Keratinocyte (primary cell): ENCODE measurements around the gene SPRR3. TPM values are rescaled to one million over a fixed set of nuclear protein-coding genes. Genes with fewer than 3 reads are reported as not detected.

Source experiments
- DNase-seq: peaks from one replicate; pipeline ENCODE4 v3.0.0-alpha.2; 2011; ENCODE audit warnings: low read depth, missing footprints, low spot score
- FAIRE-seq: peaks from 2 replicates; lab custom pipeline; 2011; peaks lifted over from hg19 to GRCh38; lab: Jason Lieb, UNC
- H2AFZ ChIP-seq: 2 replicates; pipeline ENCODE4 v1.6.0; 2012; ENCODE audit warnings: low read length, control low read depth, inconsistent platforms; ENCODE audit not compliant: control insufficient read depth
- H3K27ac ChIP-seq: 2 replicates; pipeline ENCODE4 v1.5.1; 2011; ENCODE audit warnings: low read length; ENCODE audit not compliant: control insufficient read depth, insufficient read depth
- H3K27me3 ChIP-seq: 3 replicates; pipeline ENCODE4 v1.6.0; 2011; ENCODE audit warnings: low read length; ENCODE audit not compliant: control insufficient read depth, insufficient read depth; ENCODE audit errors: extremely low read depth
- H3K36me3 ChIP-seq, 2 experiments: 2 replicates in 1 of 2; 3 replicates in 1 of 2; pipeline ENCODE4 v1.5.1; 2011; ENCODE audit warnings: low read length in 2 of 2, mild to moderate bottlenecking in 1 of 2; ENCODE audit not compliant: control insufficient read depth in 2 of 2, insufficient read depth in 2 of 2; ENCODE audit errors: extremely low read depth in 1 of 2
- H3K4me1 ChIP-seq: 3 replicates; pipeline ENCODE4 v1.5.1; 2011; ENCODE audit warnings: low read length; ENCODE audit not compliant: control insufficient read depth, insufficient read depth; ENCODE audit errors: extremely low read depth
- H3K4me2 ChIP-seq: 3 replicates; pipeline ENCODE4 v1.6.0; 2011; ENCODE audit warnings: low read depth, low read length; ENCODE audit not compliant: control insufficient read depth, insufficient read depth; ENCODE audit errors: extremely low read depth
- H3K4me3 ChIP-seq, 3 experiments: fragments of 200-600 bp in 1 of 3; sonication (generic) in 1 of 3; 2 replicates in 2 of 3; 3 replicates in 1 of 3; pipeline ENCODE4 v1.5.1; 2011 to 2016; ENCODE audit warnings: low read length in 3 of 3, mild to moderate bottlenecking in 3 of 3, control low read depth in 2 of 3, inconsistent platforms in 1 of 3, low read depth in 1 of 3, mixed read lengths in 1 of 3, mixed run types in 1 of 3, moderate library complexity in 1 of 3; ENCODE audit not compliant: control insufficient read depth in 2 of 3, insufficient read depth in 2 of 3; ENCODE audit errors: extremely low read depth in 1 of 3
- H3K79me2 ChIP-seq: 2 replicates; pipeline ENCODE4 v1.6.0; 2012; ENCODE audit warnings: low read length; ENCODE audit not compliant: control insufficient read depth, insufficient read depth
- H3K9ac ChIP-seq: 3 replicates; pipeline ENCODE4 v1.6.0; 2011; ENCODE audit warnings: low read length; ENCODE audit not compliant: control insufficient read depth, insufficient read depth; ENCODE audit errors: extremely low read depth
- H3K9me1 ChIP-seq: 3 replicates; pipeline ENCODE4 v1.6.0; 2011; ENCODE audit warnings: low read length; ENCODE audit not compliant: control insufficient read depth, insufficient read depth; ENCODE audit errors: extremely low read depth
- H3K9me3 ChIP-seq: 2 replicates; pipeline ENCODE4 v1.5.1; 2012; ENCODE audit warnings: low read depth, low read length; ENCODE audit not compliant: control insufficient read depth
- H4K20me1 ChIP-seq: 3 replicates; pipeline ENCODE4 v1.6.0; 2011; ENCODE audit warnings: low read length; ENCODE audit not compliant: control insufficient read depth, insufficient read depth; ENCODE audit errors: extremely low read depth
- EZH2 ChIP-seq: IDR thresholded peaks from one replicate; pipeline ENCODE4 v1.6.1; 2012; ENCODE audit warnings: inconsistent platforms, mild to moderate bottlenecking, low read length, moderate library complexity
- dilution Hi-C: fragments of 300-500 bp; cut with MboI; formaldehyde crosslinking; loops from one replicate; pipeline ENCODE4 v1.7.0; 2020; ENCODE audit warnings: low sequenced_read_pairs; ENCODE audit not compliant: extremely low pct_ligation_motif_present
- polyA plus RNA-seq, 5 experiments: library from polyadenylated mRNA; depleted of rRNA in 3 of 5; stranded (reverse) in 3 of 5; stranded (forward) in 1 of 5; unstranded in 1 of 5; fragments of >200 nt; gene quantifications; 1 replicate in 1 of 5; 2 replicates in 3 of 5; 3 replicates in 1 of 5; pipeline versions ENCODE4 v1.2.1 to v1.2.3, GENCODE V29; 2011 to 2012; ENCODE audit warnings: missing spikeins in 2 of 5, low read depth in 1 of 5, low replicate concordance in 1 of 5
- small RNA-seq, 3 experiments: library from RNA; depleted of rRNA; stranded (forward); fragments of <200 nt; gene quantifications; one replicate each; pipeline ENCODE3, GENCODE V24; 2012; ENCODE audit warnings: low read depth in 3 of 3, low replicate concordance in 1 of 3; ENCODE audit not compliant: insufficient read length in 3 of 3
- TF ChIP-seq, protein P1 (sequence below), 3 experiments: IDR thresholded peaks in 1 of 3; conservative IDR thresholded peaks in 1 of 3; optimal IDR thresholded peaks in 1 of 3; 2 replicates in 2 of 3; 3 replicates in 1 of 3; pipeline versions ENCODE3 to v1.5.1; 2011; ENCODE audit warnings: low read length in 3 of 3, mild to moderate bottlenecking in 3 of 3, moderate library complexity in 2 of 3, control low read depth in 1 of 3, inconsistent platforms in 1 of 3; ENCODE audit not compliant: insufficient read depth in 2 of 3; ENCODE audit errors: extremely low read depth in 1 of 3

Gene SPRR3
- polyA plus RNA-seq, 1 donor (not counting 4 experiments of a cell fraction or from before 2014, with no cell fraction given), result 2.9 TPM

DNA sequence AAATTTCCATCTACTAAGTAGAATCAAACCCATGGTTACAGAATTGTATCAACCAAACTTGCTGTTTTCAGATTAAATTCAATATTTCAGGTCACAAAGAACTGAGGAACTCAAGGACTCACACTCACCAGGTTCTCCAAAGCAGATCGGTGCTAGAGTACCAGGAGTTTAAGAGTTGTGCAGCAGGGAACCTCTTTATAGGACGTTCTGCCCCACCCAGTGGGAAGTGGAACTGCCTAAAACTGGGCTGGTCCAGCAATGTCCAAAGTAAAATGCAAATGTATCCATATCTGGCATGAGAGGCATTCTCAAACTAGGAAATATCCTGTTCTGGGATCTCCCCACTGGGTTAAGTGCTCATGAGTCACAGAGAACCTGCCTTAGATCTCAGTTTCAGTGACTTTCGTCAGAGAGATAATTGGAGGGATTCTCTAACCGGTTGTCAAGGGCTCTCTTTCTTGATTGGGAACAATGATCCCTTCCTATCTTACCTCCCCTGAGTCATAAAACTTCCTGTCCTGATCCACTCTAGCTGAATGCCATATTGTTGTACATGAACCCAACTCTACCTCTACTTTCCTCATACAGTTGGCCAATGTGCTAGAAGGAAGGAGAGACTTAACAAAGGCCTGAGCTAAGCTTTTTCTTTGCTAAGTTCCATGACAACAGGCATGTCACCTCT is 39.5 kb downstream of the SPRR3 start, which contains the start of gene SPRR2D:
TSS of gene SPRR2D (minus strand) at position 171 of the 682 bp plus-strand sequence. CDS start 774 bp downstream, outside the sequence.
- dilution Hi-C loops, result no loop called here
- Histone ChIP-seq H3K79me2 (no peaks in the 10 kb centered on the region), H3K4me1 (peaks cover 20% of the 10 kb centered on the region), H3K27me3 (no peaks in the 10 kb centered on the region), H3K9ac (no peak within 1 kb of the TSS), H3K9me3 (no peaks in the 10 kb centered on the region), H4K20me1 (no peaks in the 10 kb centered on the region), H2AFZ (no peak within 1 kb of the TSS), H3K27ac (peak within 1 kb of the TSS; percentile 60), H3K9me1 (no peaks in the 10 kb centered on the region), H3K36me3 (no peaks in the 10 kb centered on the region), H3K4me2 (no peak within 1 kb of the TSS), H3K4me3 (no peak within 1 kb of the TSS)
- TF ChIP-seq, protein P1, sequence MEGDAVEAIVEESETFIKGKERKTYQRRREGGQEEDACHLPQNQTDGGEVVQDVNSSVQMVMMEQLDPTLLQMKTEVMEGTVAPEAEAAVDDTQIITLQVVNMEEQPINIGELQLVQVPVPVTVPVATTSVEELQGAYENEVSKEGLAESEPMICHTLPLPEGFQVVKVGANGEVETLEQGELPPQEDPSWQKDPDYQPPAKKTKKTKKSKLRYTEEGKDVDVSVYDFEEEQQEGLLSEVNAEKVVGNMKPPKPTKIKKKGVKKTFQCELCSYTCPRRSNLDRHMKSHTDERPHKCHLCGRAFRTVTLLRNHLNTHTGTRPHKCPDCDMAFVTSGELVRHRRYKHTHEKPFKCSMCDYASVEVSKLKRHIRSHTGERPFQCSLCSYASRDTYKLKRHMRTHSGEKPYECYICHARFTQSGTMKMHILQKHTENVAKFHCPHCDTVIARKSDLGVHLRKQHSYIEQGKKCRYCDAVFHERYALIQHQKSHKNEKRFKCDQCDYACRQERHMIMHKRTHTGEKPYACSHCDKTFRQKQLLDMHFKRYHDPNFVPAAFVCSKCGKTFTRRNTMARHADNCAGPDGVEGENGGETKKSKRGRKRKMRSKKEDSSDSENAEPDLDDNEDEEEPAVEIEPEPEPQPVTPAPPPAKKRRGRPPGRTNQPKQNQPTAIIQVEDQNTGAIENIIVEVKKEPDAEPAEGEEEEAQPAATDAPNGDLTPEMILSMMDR (optimal IDR thresholded peaks at IDR 0.05 in 1 of 3, IDR thresholded peaks at IDR 0.05 in 1 of 3, conservative IDR thresholded peaks at IDR 0.05 in 1 of 3; ENCODE audit: extremely low read depth in 1 of 3, insufficient read depth in 2 of 3, low read length in 3 of 3), result no peak
- TF ChIP-seq EZH2, result no peak
- FAIRE-seq (peak; percentile 76), DNase-seq (no peak)

DNA sequence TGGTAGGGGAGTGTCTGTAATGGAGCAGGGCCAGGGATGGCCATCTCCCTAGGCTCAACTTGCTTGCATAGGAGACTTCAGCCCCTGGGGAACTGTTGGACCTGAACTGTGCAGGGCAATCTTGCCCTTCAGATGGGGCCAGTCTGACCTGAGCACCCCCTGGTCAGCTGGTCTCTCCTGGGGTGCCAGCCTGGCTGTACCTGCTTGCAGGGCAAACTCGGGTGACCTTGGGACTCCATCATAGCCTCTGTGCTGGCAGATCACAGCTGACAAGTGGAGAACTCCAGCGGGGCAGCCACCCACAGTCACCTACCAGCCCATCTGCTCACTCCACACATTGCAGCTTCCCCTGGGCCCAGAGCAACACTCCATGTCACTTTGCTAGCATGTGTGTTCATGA is 47.7 kb downstream of the SPRR3 start:
- Histone ChIP-seq H3K9ac (no peak overlapping the region), H3K4me2 (no peak overlapping the region), H3K79me2 (no peaks in the 10 kb centered on the region), H3K4me1 (peaks cover 16% of the 10 kb centered on the region), H3K27ac (no peak overlapping the region), H3K36me3 (no peaks in the 10 kb centered on the region), H3K9me1 (no peaks in the 10 kb centered on the region), H3K9me3 (no peaks in the 10 kb centered on the region), H3K4me3 (no peak overlapping the region), H3K27me3 (no peaks in the 10 kb centered on the region), H2AFZ (no peak overlapping the region), H4K20me1 (no peaks in the 10 kb centered on the region)
- FAIRE-seq (no peak), DNase-seq (no peak)
- dilution Hi-C loops, result no loop called here
- TF ChIP-seq EZH2, result no peak
- TF ChIP-seq, protein P1 (optimal IDR thresholded peaks at IDR 0.05 in 1 of 3, IDR thresholded peaks at IDR 0.05 in 1 of 3, conservative IDR thresholded peaks at IDR 0.05 in 1 of 3; ENCODE audit: extremely low read depth in 1 of 3, insufficient read depth in 2 of 3, low read length in 3 of 3), result no peak

Small RNA genes within 50 kb of the gene (small RNA-seq; reads per million reads assigned to genes)
- gene AL356867.1 (0 reads per million in 3 experiments), gene RF00322 (0 reads per million in 3 experiments), gene SPRR1A (0 reads per million in 3 experiments)

Other genes starting within 250 kb of the SPRR3 start
- gene KPRP, start 243.7 kb upstream of the SPRR3 start, polyA plus RNA-seq, result 0.82 to 2.0 TPM (median 0.90 TPM) in 3 replicates
- not detected in 3 replicates for gene LCE1F, start 226.6 kb upstream of the SPRR3 start, polyA plus RNA-seq
- gene LCE1E, start 215.5 kb upstream of the SPRR3 start, polyA plus RNA-seq, result 0.59 to 1.0 TPM (median 0.86 TPM) in 3 replicates
- 0.33 TPM in 1 of 3 replicates, not detected in the others for gene LCE1D, start 205.0 kb upstream of the SPRR3 start, polyA plus RNA-seq
- 1.8 TPM in 3 replicates for gene LCE1C, start 195.1 kb upstream of the SPRR3 start, polyA plus RNA-seq
- 0.34 to 0.57 TPM (median 0.48 TPM) in 3 replicates for gene LCE1B, start 189.8 kb upstream of the SPRR3 start, polyA plus RNA-seq
- gene LCE1A, start 174.3 kb upstream of the SPRR3 start, polyA plus RNA-seq, result 0.43 TPM in 1 of 3 replicates, not detected in the others
- gene LCE6A, start 158.9 kb upstream of the SPRR3 start, polyA plus RNA-seq, result 0.32 to 1.2 TPM (median 0.60 TPM) in 3 replicates
- gene LCE7A, start 141.8 kb upstream of the SPRR3 start, polyA plus RNA-seq, result not detected in 3 replicates
- gene SMCP, start 123.4 kb upstream of the SPRR3 start, polyA plus RNA-seq, result 0.08 to 0.53 TPM in 2 of 3 replicates, not detected in the other
- gene IVL, start 93.2 kb upstream of the SPRR3 start, polyA plus RNA-seq, result 61.1 to 231 TPM (median 89.2 TPM) in 3 replicates
- 0.12 to 0.35 TPM (median 0.30 TPM) in 3 replicates for gene SPRR5, start 54.5 kb upstream of the SPRR3 start, polyA plus RNA-seq
- 1.7 to 4.8 TPM (median 1.9 TPM) in 3 replicates for gene SPRR4, start 31.1 kb upstream of the SPRR3 start, polyA plus RNA-seq
- 5.5 to 35.0 TPM (median 18.0 TPM) in 3 replicates for gene SPRR1A, start 17.7 kb upstream of the SPRR3 start, polyA plus RNA-seq
- 253 to 503 TPM (median 436 TPM) in 3 replicates for gene SPRR1B, start 29.5 kb downstream of the SPRR3 start, polyA plus RNA-seq
- gene SPRR2D, start 39.4 kb downstream of the SPRR3 start, polyA plus RNA-seq, result 6.6 to 29.4 TPM (median 13.4 TPM) in 3 replicates
- 4.7 to 21.5 TPM (median 5.5 TPM) in 3 replicates for gene SPRR2A, start 55.8 kb downstream of the SPRR3 start, polyA plus RNA-seq
- gene SPRR2B, start 69.9 kb downstream of the SPRR3 start, polyA plus RNA-seq, result 0.45 to 0.48 TPM in 2 of 3 replicates, not detected in the other
- gene SPRR2E, start 92.8 kb downstream of the SPRR3 start, polyA plus RNA-seq, result 6.7 to 16.2 TPM (median 10.5 TPM) in 3 replicates
- gene SPRR2F, start 111.8 kb downstream of the SPRR3 start, polyA plus RNA-seq, result not detected in 3 replicates
- 0.73 to 6.2 TPM (median 3.3 TPM) in 3 replicates for gene SPRR2G, start 149.1 kb downstream of the SPRR3 start, polyA plus RNA-seq
- not detected in 3 replicates for gene LELP1, start 201.7 kb downstream of the SPRR3 start, polyA plus RNA-seq
- gene PRR9, start 215.8 kb downstream of the SPRR3 start, polyA plus RNA-seq, result 2.6 to 6.6 TPM (median 2.8 TPM) in 3 replicates